Mammary microvascular endothelial cell (primary cell): ENCODE data around the gene OR4C46. TPM values are rescaled to one million over a fixed set of nuclear protein-coding genes. Genes with fewer than 3 reads are reported as not detected.

Experiments
- total RNA-seq: library from RNA; depleted of rRNA; stranded (reverse); fragments of >200 nt; gene quantifications from 2 replicates; pipeline ENCODE4 v1.2.3, GENCODE V29; 2015

OR4C46 gene
- not detected in 2 replicates for total RNA-seq

GRCh38 chr11:54603898-54604297, at the start of gene OR4C46:
TSS of gene OR4C46 (minus strand) at chr11:54603998. CDS start at chr11:54603998, 0 bp downstream.

Other genes with a start within 250 kb of the OR4C46 start
- not detected in 2 replicates for gene OR4A5, start 102.8 kb upstream of the OR4C46 start, total RNA-seq